Measurements from ENCODE around the gene STK32C.
"Not testable (repeated sequence)": the region's sequence is repeated elsewhere in the genome, so short reads cannot be mapped to it uniquely, and the experiment has no call there.

Gene STK32C

DNA sequence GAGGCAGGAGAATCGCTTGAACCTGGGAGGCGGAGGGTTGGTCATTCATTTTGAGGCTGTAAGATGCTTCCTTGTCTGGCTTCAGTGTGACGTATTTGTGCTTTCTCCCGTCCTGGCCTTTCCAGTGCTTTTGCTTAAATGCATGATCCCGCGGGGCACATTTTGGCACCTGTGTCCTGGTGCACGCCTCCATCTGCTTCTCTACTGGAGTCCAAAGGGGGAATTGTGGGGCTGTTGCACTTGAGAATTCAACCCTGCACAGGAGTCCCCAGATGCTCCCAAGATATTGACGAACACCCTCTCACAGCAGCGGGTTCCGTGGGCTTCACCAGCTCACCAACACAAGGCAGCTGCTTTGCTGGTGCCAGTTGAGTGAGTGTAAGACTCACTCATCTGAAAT is 14.0 kb upstream of the STK32C start:
- in situ Hi-C loops (cut with MboI; ENCODE audit: low sequenced_read_pairs, unreplicated experiment): no loop called here
- TF ChIP-seq, protein P1, sequence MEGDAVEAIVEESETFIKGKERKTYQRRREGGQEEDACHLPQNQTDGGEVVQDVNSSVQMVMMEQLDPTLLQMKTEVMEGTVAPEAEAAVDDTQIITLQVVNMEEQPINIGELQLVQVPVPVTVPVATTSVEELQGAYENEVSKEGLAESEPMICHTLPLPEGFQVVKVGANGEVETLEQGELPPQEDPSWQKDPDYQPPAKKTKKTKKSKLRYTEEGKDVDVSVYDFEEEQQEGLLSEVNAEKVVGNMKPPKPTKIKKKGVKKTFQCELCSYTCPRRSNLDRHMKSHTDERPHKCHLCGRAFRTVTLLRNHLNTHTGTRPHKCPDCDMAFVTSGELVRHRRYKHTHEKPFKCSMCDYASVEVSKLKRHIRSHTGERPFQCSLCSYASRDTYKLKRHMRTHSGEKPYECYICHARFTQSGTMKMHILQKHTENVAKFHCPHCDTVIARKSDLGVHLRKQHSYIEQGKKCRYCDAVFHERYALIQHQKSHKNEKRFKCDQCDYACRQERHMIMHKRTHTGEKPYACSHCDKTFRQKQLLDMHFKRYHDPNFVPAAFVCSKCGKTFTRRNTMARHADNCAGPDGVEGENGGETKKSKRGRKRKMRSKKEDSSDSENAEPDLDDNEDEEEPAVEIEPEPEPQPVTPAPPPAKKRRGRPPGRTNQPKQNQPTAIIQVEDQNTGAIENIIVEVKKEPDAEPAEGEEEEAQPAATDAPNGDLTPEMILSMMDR (IDR thresholded peaks at IDR 0.05; ENCODE audit: borderline replicate concordance, control extremely low read depth, extremely low read depth, insufficient read depth, missing control alignments): no peak
- no peak for DNase-seq (ENCODE audit: low spot score)

GRCh38 chr10:132320654-132321469 is 13.1 kb upstream of the STK32C start:
- TF ChIP-seq, protein P1 (IDR thresholded peaks at IDR 0.05; ENCODE audit: borderline replicate concordance, control extremely low read depth, extremely low read depth, insufficient read depth, missing control alignments): no peak

GRCh38 chr10:132319853-132320653 is 12.3 kb upstream of the STK32C start:
- TF ChIP-seq, protein P1 (IDR thresholded peaks at IDR 0.05; ENCODE audit: borderline replicate concordance, control extremely low read depth, extremely low read depth, insufficient read depth, missing control alignments): no peak
- in situ Hi-C loops (cut with MboI; ENCODE audit: low sequenced_read_pairs, unreplicated experiment): no loop called here
- DNase-seq (ENCODE audit: low spot score): peak; percentile 84

More at GRCh38 chr10:132320654-132321469, 13.1 kb upstream of the STK32C start:
- in situ Hi-C loops (cut with MboI; ENCODE audit: low sequenced_read_pairs, unreplicated experiment): no loop called here
- DNase-seq (ENCODE audit: low spot score): no peak

GRCh38 chr10:132317477-132317876 is 9.7 kb upstream of the STK32C start:
- in situ Hi-C loops (cut with MboI; ENCODE audit: low sequenced_read_pairs, unreplicated experiment); DNase-seq (ENCODE audit: low spot score): not testable (repeated sequence)

DNA sequence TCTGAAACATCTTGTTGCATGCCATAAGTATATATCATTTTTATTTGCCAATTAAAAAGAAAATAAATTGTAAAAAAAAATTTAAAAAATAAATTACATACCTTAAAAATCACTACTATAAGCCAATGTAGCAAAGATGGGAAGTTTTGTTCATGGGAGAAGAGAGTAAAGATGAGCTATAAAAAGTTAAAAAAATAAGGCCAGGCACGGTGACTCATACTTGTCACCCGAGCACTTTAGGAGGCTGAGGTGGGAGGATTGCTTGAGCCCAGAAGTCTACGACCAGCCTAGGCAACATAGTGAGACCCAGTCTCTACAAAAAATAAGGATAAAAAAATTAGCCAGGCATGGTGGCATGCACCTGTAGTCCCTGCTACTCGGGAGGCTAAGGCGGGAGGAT is 8.4 kb upstream of the STK32C start:
- TF ChIP-seq, protein P1 (IDR thresholded peaks at IDR 0.05; ENCODE audit: borderline replicate concordance, control extremely low read depth, extremely low read depth, insufficient read depth, missing control alignments): no peak
- in situ Hi-C loops (cut with MboI; ENCODE audit: low sequenced_read_pairs, unreplicated experiment): no loop called here
- no peak for DNase-seq (ENCODE audit: low spot score)

DNA sequence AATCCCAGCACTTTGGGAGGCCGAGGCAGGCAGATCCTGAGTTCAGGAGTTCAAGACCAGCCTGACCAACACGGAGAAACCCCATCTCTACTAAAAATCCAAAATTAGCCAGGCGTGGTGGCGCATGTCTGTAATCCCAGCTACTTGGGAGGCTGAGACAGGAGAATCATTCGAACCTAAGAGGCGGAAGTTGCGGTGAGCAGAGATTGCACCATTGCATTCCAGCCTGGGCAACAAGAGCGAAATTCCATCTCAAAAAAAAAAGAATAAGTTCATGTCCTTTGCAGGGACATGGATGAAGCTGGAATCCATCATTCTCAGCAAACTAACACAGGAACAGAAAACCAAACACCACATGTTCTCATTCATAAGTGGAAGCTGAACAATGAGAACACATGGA is 7.1 kb upstream of the STK32C start:
- in situ Hi-C loops (cut with MboI; ENCODE audit: low sequenced_read_pairs, unreplicated experiment): not testable (repeated sequence)

GRCh38 chr10:132314336-132314735 is 6.6 kb upstream of the STK32C start:
- no peak for DNase-seq (ENCODE audit: low spot score)
- in situ Hi-C loops (cut with MboI; ENCODE audit: low sequenced_read_pairs, unreplicated experiment): no loop called here
- TF ChIP-seq, protein P1 (IDR thresholded peaks at IDR 0.05; ENCODE audit: borderline replicate concordance, control extremely low read depth, extremely low read depth, insufficient read depth, missing control alignments): no peak

More for the DNA sequence above, 7.1 kb upstream of the STK32C start:
- not testable (repeated sequence) for DNase-seq (ENCODE audit: low spot score)

Data from GM13976 (cell line).